GM12874 (cell line): ENCODE results near the gene ZNF507.

ENCODE experiments used
- TF ChIP-seq, protein P1 (sequence below): IDR thresholded peaks from 2 replicates; pipeline ENCODE4 v1.5.1; 2011; ENCODE audit warnings: low read depth, mild to moderate bottlenecking, control low read depth, low read length, moderate library complexity; ENCODE audit not compliant: insufficient read depth

ZNF507 gene

GRCh38 chr19:32372726-32373517 is 27.5 kb downstream of the ZNF507 start:
- TF ChIP-seq, protein P1, sequence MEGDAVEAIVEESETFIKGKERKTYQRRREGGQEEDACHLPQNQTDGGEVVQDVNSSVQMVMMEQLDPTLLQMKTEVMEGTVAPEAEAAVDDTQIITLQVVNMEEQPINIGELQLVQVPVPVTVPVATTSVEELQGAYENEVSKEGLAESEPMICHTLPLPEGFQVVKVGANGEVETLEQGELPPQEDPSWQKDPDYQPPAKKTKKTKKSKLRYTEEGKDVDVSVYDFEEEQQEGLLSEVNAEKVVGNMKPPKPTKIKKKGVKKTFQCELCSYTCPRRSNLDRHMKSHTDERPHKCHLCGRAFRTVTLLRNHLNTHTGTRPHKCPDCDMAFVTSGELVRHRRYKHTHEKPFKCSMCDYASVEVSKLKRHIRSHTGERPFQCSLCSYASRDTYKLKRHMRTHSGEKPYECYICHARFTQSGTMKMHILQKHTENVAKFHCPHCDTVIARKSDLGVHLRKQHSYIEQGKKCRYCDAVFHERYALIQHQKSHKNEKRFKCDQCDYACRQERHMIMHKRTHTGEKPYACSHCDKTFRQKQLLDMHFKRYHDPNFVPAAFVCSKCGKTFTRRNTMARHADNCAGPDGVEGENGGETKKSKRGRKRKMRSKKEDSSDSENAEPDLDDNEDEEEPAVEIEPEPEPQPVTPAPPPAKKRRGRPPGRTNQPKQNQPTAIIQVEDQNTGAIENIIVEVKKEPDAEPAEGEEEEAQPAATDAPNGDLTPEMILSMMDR: no peak

- TF ChIP-seq, protein P1: no peak
Observed at GRCh38 chr19:32373585-32374295, 28.3 kb downstream of the ZNF507 start.

DNA sequence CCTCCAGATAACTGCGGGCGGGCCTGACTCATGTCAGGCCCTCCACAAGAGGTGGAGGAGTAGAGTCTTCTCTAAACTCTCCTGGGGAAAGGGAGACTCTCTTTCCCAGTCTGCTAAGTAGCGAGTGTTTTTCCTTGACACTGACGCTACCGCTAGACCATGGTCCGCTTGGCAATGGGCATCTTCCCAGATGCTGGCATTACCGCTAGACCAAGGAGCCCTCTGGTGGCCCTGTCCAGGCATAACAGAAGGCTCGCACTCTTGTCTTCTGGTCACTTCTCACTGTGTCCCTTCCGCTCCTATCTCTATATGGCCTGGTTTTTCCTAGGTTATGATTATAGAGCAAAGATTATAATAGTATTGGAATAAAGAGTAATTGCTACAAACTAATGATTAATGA is 31.7 kb downstream of the ZNF507 start:
- TF ChIP-seq, protein P1: peak; percentile 15; the same call in 1 of the 2 replicates

GRCh38 chr19:32380269-32380668 is 34.9 kb downstream of the ZNF507 start:
- TF ChIP-seq, protein P1: no peak

GRCh38 chr19:32387701-32388392 is 42.4 kb downstream of the ZNF507 start:
- TF ChIP-seq, protein P1: no peak

- TF ChIP-seq, protein P1: no peak
Observed at GRCh38 chr19:32388393-32388855, 43.0 kb downstream of the ZNF507 start.

DNA sequence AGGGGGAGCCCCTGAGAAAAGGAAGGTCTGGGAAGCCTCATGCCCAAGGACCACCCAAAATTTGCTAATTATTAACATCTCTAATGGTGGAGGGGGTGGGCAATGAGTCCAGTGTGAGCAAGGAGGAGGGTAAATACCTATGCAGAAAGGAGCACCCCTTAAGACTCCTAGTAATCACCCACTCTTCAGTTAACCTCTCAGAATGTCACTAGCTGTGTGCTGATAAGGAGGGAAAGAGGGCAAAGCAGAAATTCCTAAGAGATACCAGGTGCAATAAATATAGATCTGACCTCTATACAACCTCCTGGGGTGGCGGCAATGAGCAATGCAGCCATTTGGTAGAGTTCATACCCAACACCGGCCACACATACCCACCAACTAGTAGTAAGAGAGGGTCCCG is 47.5 kb downstream of the ZNF507 start:
- TF ChIP-seq, protein P1: no peak
